ENCODE results near the gene FOSB.

The FOSB gene

GRCh38 chr19:45492627-45493470, 25.1 kb downstream of the FOSB start:
- no peaks in the 10 kb centered on the region for H3K36me3 ChIP-seq (ENCODE audit: control insufficient read depth in 1 of 2, insufficient read depth in 2 of 2, low read length in 2 of 2)
- peak overlapping the region in 1 of 2 donors; percentile 43 for H3K9ac ChIP-seq (ENCODE audit: low read depth in 1 of 2, low read length in 2 of 2)
- H3K9me3 ChIP-seq (ENCODE audit: control insufficient read depth in 1 of 2, low read length in 2 of 2), result no peaks in the 10 kb centered on the region
- H3K27me3 ChIP-seq (ENCODE audit: control insufficient read depth in 1 of 2, insufficient read depth in 2 of 2, low read length in 2 of 2), result peaks cover 13% of the 10 kb centered on the region in 2 donors
- H3K27ac ChIP-seq (ENCODE audit: low read depth, low read length), result no peak overlapping the region
- peaks cover 12 to 24% of the 10 kb centered on the region in 2 donors for H3K4me1 ChIP-seq (ENCODE audit: control insufficient read depth in 1 of 2, insufficient read depth in 2 of 2, low read length in 2 of 2)
- peak overlapping the region; percentile 48 to 63 for H3K4me3 ChIP-seq (ENCODE audit: low read depth in 1 of 2, low read length in 2 of 2)

GRCh38 chr19:45494261-45494916, 26.6 kb downstream of the FOSB start:
- H3K36me3 ChIP-seq (ENCODE audit: control insufficient read depth in 1 of 2, insufficient read depth in 2 of 2, low read length in 2 of 2), result no peaks in the 10 kb centered on the region
- H3K9ac ChIP-seq (ENCODE audit: low read depth in 1 of 2, low read length in 2 of 2), result no peak overlapping the region
- H3K4me1 ChIP-seq (ENCODE audit: control insufficient read depth in 1 of 2, insufficient read depth in 2 of 2, low read length in 2 of 2), result peaks cover 25 to 39% of the 10 kb centered on the region in 2 donors
- H3K27me3 ChIP-seq (ENCODE audit: control insufficient read depth in 1 of 2, insufficient read depth in 2 of 2, low read length in 2 of 2), result peaks cover 13 to 23% of the 10 kb centered on the region in 2 donors
- no peaks in the 10 kb centered on the region for H3K9me3 ChIP-seq (ENCODE audit: control insufficient read depth in 1 of 2, low read length in 2 of 2)
- no peak overlapping the region for H3K4me3 ChIP-seq (ENCODE audit: low read depth in 1 of 2, low read length in 2 of 2)
- H3K27ac ChIP-seq (ENCODE audit: low read depth, low read length), result no peak overlapping the region

- Histone ChIP-seq H3K9ac (ENCODE audit: low read depth in 1 of 2, low read length in 2 of 2) (no peak overlapping the region), H3K4me3 (ENCODE audit: low read depth in 1 of 2, low read length in 2 of 2) (no peak overlapping the region), H3K36me3 (ENCODE audit: control insufficient read depth in 1 of 2, insufficient read depth in 2 of 2, low read length in 2 of 2) (no peaks in the 10 kb centered on the region), H3K9me3 (ENCODE audit: control insufficient read depth in 1 of 2, low read length in 2 of 2) (no peaks in the 10 kb centered on the region), H3K27ac (ENCODE audit: low read depth, low read length) (no peak overlapping the region), H3K4me1 (ENCODE audit: control insufficient read depth in 1 of 2, insufficient read depth in 2 of 2, low read length in 2 of 2) (peaks cover 29 to 40% of the 10 kb centered on the region in 2 donors), H3K27me3 (ENCODE audit: control insufficient read depth in 1 of 2, insufficient read depth in 2 of 2, low read length in 2 of 2) (peaks cover 13 to 23% of the 10 kb centered on the region in 2 donors)
These were observed 27.4 kb downstream of the FOSB start for GRCh38 chr19:45495178-45495577.

- no peaks in the 10 kb centered on the region for H3K36me3 ChIP-seq (ENCODE audit: control insufficient read depth in 1 of 2, insufficient read depth in 2 of 2, low read length in 2 of 2)
- H3K9me3 ChIP-seq (ENCODE audit: control insufficient read depth in 1 of 2, low read length in 2 of 2), result no peaks in the 10 kb centered on the region
- no peak overlapping the region for H3K9ac ChIP-seq (ENCODE audit: low read depth in 1 of 2, low read length in 2 of 2)
- peaks cover 29 to 40% of the 10 kb centered on the region in 2 donors for H3K4me1 ChIP-seq (ENCODE audit: control insufficient read depth in 1 of 2, insufficient read depth in 2 of 2, low read length in 2 of 2)
- H3K27ac ChIP-seq (ENCODE audit: low read depth, low read length), result no peak overlapping the region
- peaks cover 13 to 23% of the 10 kb centered on the region in 2 donors for H3K27me3 ChIP-seq (ENCODE audit: control insufficient read depth in 1 of 2, insufficient read depth in 2 of 2, low read length in 2 of 2)
- peak overlapping the region; percentile 62 to 68 for H3K4me3 ChIP-seq (ENCODE audit: low read depth in 1 of 2, low read length in 2 of 2)
These were observed 28.7 kb downstream of the FOSB start for GRCh38 chr19:45496349-45496953.

DNA sequence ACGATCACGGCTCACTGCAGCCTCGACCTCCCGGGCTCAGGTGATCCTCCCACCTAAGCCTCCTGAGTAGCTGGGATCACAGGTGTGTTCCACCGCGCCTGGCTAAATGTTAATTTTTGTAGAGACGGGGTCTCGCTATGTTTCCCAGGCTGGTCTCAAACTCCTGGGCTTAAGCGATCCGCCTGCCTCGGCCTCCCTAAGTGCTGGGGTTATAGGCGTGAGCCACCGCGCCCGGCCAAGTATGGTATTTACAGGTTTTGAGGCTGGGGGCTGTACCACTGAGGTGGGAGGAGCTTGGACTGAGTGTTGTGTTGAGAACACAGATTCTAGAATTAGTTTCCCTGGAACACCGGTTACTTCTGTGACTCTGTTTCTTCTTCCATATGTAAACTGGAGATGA, 30.0 kb downstream of the FOSB start:
- Histone ChIP-seq H3K4me3 (ENCODE audit: low read depth in 1 of 2, low read length in 2 of 2) (no peak overlapping the region), H3K27ac (ENCODE audit: low read depth, low read length) (no peak overlapping the region), H3K4me1 (ENCODE audit: control insufficient read depth in 1 of 2, insufficient read depth in 2 of 2, low read length in 2 of 2) (peaks cover 29 to 35% of the 10 kb centered on the region in 2 donors), H3K27me3 (ENCODE audit: control insufficient read depth in 1 of 2, insufficient read depth in 2 of 2, low read length in 2 of 2) (peaks cover 13 to 23% of the 10 kb centered on the region in 2 donors), H3K36me3 (ENCODE audit: control insufficient read depth in 1 of 2, insufficient read depth in 2 of 2, low read length in 2 of 2) (no peaks in the 10 kb centered on the region), H3K9me3 (ENCODE audit: control insufficient read depth in 1 of 2, low read length in 2 of 2) (no peaks in the 10 kb centered on the region), H3K9ac (ENCODE audit: low read depth in 1 of 2, low read length in 2 of 2) (no peak overlapping the region)

GRCh38 chr19:45498411-45499195, 30.8 kb downstream of the FOSB start, which contains the start of gene PPM1N:
Gene PPM1N (plus strand): TSS chr19:45498443. CDS start chr19:45498473, 30 bp downstream.
- Histone ChIP-seq H3K9ac (ENCODE audit: low read depth in 1 of 2, low read length in 2 of 2) (peak within 1 kb of the TSS; percentile 48 to 57), H3K4me3 (ENCODE audit: low read depth in 1 of 2, low read length in 2 of 2) (peak within 1 kb of the TSS; percentile 55 to 64), H3K9me3 (ENCODE audit: control insufficient read depth in 1 of 2, low read length in 2 of 2) (no peaks in the 10 kb centered on the region), H3K27ac (ENCODE audit: low read depth, low read length) (no peak within 1 kb of the TSS), H3K27me3 (ENCODE audit: control insufficient read depth in 1 of 2, insufficient read depth in 2 of 2, low read length in 2 of 2) (peaks cover 13 to 23% of the 10 kb centered on the region in 2 donors), H3K4me1 (ENCODE audit: control insufficient read depth in 1 of 2, insufficient read depth in 2 of 2, low read length in 2 of 2) (peaks cover 29% of the 10 kb centered on the region in 2 donors), H3K36me3 (ENCODE audit: control insufficient read depth in 1 of 2, insufficient read depth in 2 of 2, low read length in 2 of 2) (no peaks in the 10 kb centered on the region)

DNA sequence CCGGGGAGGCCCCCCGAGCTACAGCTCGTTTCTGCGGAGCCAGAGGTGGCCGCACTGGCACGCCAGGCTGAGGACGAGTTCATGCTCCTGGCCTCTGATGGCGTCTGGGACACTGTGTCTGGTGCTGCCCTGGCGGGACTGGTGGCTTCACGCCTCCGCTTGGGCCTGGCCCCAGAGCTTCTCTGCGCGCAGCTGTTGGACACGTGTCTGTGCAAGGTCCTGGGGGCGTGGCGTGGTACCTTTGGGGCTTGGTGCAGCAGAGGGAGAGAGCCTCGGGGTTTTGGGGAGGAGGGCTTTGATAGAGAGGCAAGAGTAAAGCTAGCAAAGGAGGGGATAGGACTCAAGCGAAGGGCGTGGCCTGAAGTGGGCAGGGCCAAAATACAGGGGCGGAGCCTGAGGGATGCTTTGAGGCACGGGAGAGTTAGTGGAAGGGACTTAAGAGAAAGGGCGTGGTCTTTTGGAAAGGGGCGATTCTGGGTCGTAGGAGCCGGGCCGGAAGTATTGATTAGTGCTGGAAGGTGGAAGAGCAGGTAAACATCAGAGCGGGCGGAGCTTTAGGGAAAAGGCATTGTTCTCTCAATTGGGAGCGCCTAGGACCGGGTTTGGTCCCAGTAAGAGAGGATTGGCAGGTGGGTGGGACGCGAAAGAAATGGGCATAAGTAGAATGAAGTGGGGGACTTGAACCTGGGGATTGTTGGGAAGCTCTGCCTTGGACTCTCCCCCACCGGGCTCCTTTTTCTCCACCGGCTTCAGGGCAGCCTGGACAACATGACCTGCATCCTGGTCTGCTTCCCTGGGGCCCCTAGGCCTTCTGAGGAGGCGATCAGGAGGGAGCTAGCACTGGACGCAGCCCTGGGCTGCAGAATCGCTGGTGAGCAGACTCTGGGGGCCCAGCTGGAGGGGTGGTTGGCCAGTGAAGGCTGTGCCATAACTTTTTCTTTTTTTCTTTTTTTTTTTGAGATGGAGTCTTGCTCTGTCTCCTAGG, 31.7 kb downstream of the FOSB start:
- no peak overlapping the region for H3K27ac ChIP-seq (ENCODE audit: low read depth, low read length)

GRCh38 chr19:45500918-45501729, 33.3 kb downstream of the FOSB start:
- Histone ChIP-seq H3K9ac (ENCODE audit: low read depth in 1 of 2, low read length in 2 of 2) (no peak overlapping the region), H3K4me1 (ENCODE audit: control insufficient read depth in 1 of 2, insufficient read depth in 2 of 2, low read length in 2 of 2) (peaks cover 27 to 30% of the 10 kb centered on the region in 2 donors), H3K9me3 (ENCODE audit: control insufficient read depth in 1 of 2, low read length in 2 of 2) (no peaks in the 10 kb centered on the region), H3K36me3 (ENCODE audit: control insufficient read depth in 1 of 2, insufficient read depth in 2 of 2, low read length in 2 of 2) (no peaks in the 10 kb centered on the region), H3K4me3 (ENCODE audit: low read depth in 1 of 2, low read length in 2 of 2) (no peak overlapping the region), H3K27me3 (ENCODE audit: control insufficient read depth in 1 of 2, insufficient read depth in 2 of 2, low read length in 2 of 2) (peaks cover 0 to 13% of the 10 kb centered on the region in 2 donors), H3K27ac (ENCODE audit: low read depth, low read length) (no peak overlapping the region)

More for the DNA sequence above, 31.7 kb downstream of the FOSB start:
- Histone ChIP-seq H3K4me3 (ENCODE audit: low read depth in 1 of 2, low read length in 2 of 2) (peak overlapping the region in 1 of 2 donors; percentile 47), H3K36me3 (ENCODE audit: control insufficient read depth in 1 of 2, insufficient read depth in 2 of 2, low read length in 2 of 2) (no peaks in the 10 kb centered on the region), H3K27me3 (ENCODE audit: control insufficient read depth in 1 of 2, insufficient read depth in 2 of 2, low read length in 2 of 2) (peaks cover 13 to 23% of the 10 kb centered on the region in 2 donors), H3K9me3 (ENCODE audit: control insufficient read depth in 1 of 2, low read length in 2 of 2) (no peaks in the 10 kb centered on the region), H3K4me1 (ENCODE audit: control insufficient read depth in 1 of 2, insufficient read depth in 2 of 2, low read length in 2 of 2) (peaks cover 29% of the 10 kb centered on the region in 2 donors), H3K9ac (ENCODE audit: low read depth in 1 of 2, low read length in 2 of 2) (no peak overlapping the region)

Data from duodenal mucosa (tissue), 2 donors.